Astrocyte (in vitro differentiated cells and primary cell): ENCODE results near the gene CSMD2. TPM values are rescaled to one million over a fixed set of nuclear protein-coding genes. Genes with fewer than 3 reads are reported as not detected.

Source experiments
- DNase-seq: peaks from one replicate; pipeline ENCODE4 v3.0.0-alpha.2; 2010; ENCODE audit warnings: low read depth
- FAIRE-seq: peaks from 2 replicates; lab custom pipeline; 2011; peaks lifted over from hg19 to GRCh38; lab: Jason Lieb, UNC
- H2AFZ ChIP-seq: 2 replicates; pipeline ENCODE4 v1.6.0; 2012; ENCODE audit warnings: low read depth, low read length, inconsistent platforms
- H3K27ac ChIP-seq: 2 replicates; pipeline ENCODE4 v1.5.1; 2011; ENCODE audit warnings: low read depth, low read length, inconsistent platforms
- H3K27me3 ChIP-seq: 2 replicates; pipeline ENCODE4 v1.6.0; 2011; ENCODE audit warnings: low read length, inconsistent platforms; ENCODE audit not compliant: insufficient read depth
- H3K36me3 ChIP-seq: 2 replicates; pipeline ENCODE4 v1.5.1; 2011; ENCODE audit warnings: low read length, inconsistent platforms; ENCODE audit not compliant: insufficient read depth
- H3K4me1 ChIP-seq: 2 replicates; pipeline ENCODE4 v1.5.1; 2011; ENCODE audit warnings: low read length, inconsistent platforms; ENCODE audit not compliant: insufficient read depth
- H3K4me2 ChIP-seq: 2 replicates; pipeline ENCODE4 v1.6.0; 2012; ENCODE audit warnings: low read length, inconsistent platforms
- H3K4me3 ChIP-seq: 2 replicates; pipeline ENCODE4 v1.5.1; 2011; ENCODE audit warnings: low read depth, mild to moderate bottlenecking, low read length, inconsistent platforms; ENCODE audit not compliant: insufficient read depth
- H3K79me2 ChIP-seq: 2 replicates; pipeline ENCODE4 v1.6.0; 2012; ENCODE audit warnings: mild to moderate bottlenecking, low read length, inconsistent platforms; ENCODE audit not compliant: insufficient read depth
- H3K9ac ChIP-seq: 2 replicates; pipeline ENCODE4 v1.6.0; 2012; ENCODE audit warnings: mild to moderate bottlenecking, low read length, inconsistent platforms
- H3K9me3 ChIP-seq: 2 replicates; pipeline ENCODE4 v1.5.1; 2012; ENCODE audit warnings: low read depth, mild to moderate bottlenecking, low read length, inconsistent platforms; ENCODE audit not compliant: insufficient read depth
- H4K20me1 ChIP-seq: 2 replicates; pipeline ENCODE4 v1.6.0; 2012; ENCODE audit warnings: low read length, inconsistent platforms; ENCODE audit not compliant: insufficient read depth
- H3K27ac Mint-ChIP-seq: one replicate; pipeline ENCODE4 v1.8.0; 2021; ENCODE audit warnings: mild to moderate bottlenecking, mixed read lengths; ENCODE audit not compliant: unreplicated experiment
- H3K27me3 Mint-ChIP-seq: one replicate; pipeline ENCODE4 v1.8.0; 2021; ENCODE audit warnings: low read depth, mixed read lengths; ENCODE audit not compliant: unreplicated experiment
- H3K36me3 Mint-ChIP-seq: one replicate; pipeline ENCODE4 v1.8.0; 2021; ENCODE audit warnings: low read depth, mixed read lengths; ENCODE audit not compliant: unreplicated experiment
- H3K4me1 Mint-ChIP-seq: one replicate; pipeline ENCODE4 v1.8.0; 2021; ENCODE audit warnings: low read depth, mixed read lengths; ENCODE audit not compliant: unreplicated experiment
- H3K4me3 Mint-ChIP-seq: one replicate; pipeline ENCODE4 v1.8.0; 2021; ENCODE audit warnings: mild to moderate bottlenecking, moderate library complexity, mixed read lengths; ENCODE audit not compliant: unreplicated experiment
- H3K9me3 Mint-ChIP-seq: one replicate; pipeline ENCODE4 v1.8.0; 2021; ENCODE audit warnings: mild to moderate bottlenecking, mixed read lengths; ENCODE audit not compliant: unreplicated experiment
- CTCF ChIP-seq: IDR thresholded peaks from 2 replicates; pipeline ENCODE4 v1.5.1; 2011; ENCODE audit warnings: low read depth, mild to moderate bottlenecking, inconsistent platforms, low read length, moderate library complexity; ENCODE audit not compliant: insufficient read depth
- EZH2 ChIP-seq: IDR thresholded peaks from 2 replicates; pipeline ENCODE4 v1.6.1; 2012; ENCODE audit warnings: mild to moderate bottlenecking, low read length, inconsistent platforms; ENCODE audit not compliant: insufficient read depth
- total RNA-seq: library from RNA; stranded (reverse); gene quantifications from 2 replicates; pipeline ENCODE4 v1.2.1, GENCODE V29; 2021

CSMD2 gene
- total RNA-seq, 1 donor from 2014 or later, result 11.1 TPM

GRCh38 chr1:34144766-34145165 lies 20.3 kb downstream of the CSMD2 start:
- no peak for DNase-seq
- Histone ChIP-seq H3K36me3 (no peaks in the 10 kb centered on the region), H3K9me3 (no peaks in the 10 kb centered on the region), H3K79me2 (peaks cover 10% of the 10 kb centered on the region), H3K4me1 (no peaks in the 10 kb centered on the region), H3K9ac (no peak overlapping the region), H3K4me3 (no peak overlapping the region), H4K20me1 (peaks cover 82% of the 10 kb centered on the region), H3K27ac (no peak overlapping the region), H3K27me3 (no peaks in the 10 kb centered on the region), H3K4me2 (no peak overlapping the region), H2AFZ (no peak overlapping the region)
- H3K9me3 Mint-ChIP-seq, result peaks cover 3% of the 10 kb centered on the region
- FAIRE-seq, result no peak
- no peaks in the 10 kb centered on the region for H3K4me1 Mint-ChIP-seq
- peaks cover 13% of the 10 kb centered on the region for H3K36me3 Mint-ChIP-seq
- no peak overlapping the region for H3K4me3 Mint-ChIP-seq
- H3K27me3 Mint-ChIP-seq, result peaks cover 2% of the 10 kb centered on the region
- TF ChIP-seq EZH2 (no peak), CTCF (no peak)
- H3K27ac Mint-ChIP-seq, result no peak overlapping the region

- peaks cover 3% of the 10 kb centered on the region for H3K9me3 Mint-ChIP-seq
- FAIRE-seq, result no peak
- H3K4me1 ChIP-seq, result no peaks in the 10 kb centered on the region
- H3K9me3 ChIP-seq, result no peaks in the 10 kb centered on the region
- H2AFZ ChIP-seq, result no peak overlapping the region
- H3K27ac Mint-ChIP-seq, result no peak overlapping the region
- no peak overlapping the region for H3K4me2 ChIP-seq
- H3K9ac ChIP-seq, result no peak overlapping the region
- no peak for DNase-seq
- H3K79me2 ChIP-seq, result peaks cover 10% of the 10 kb centered on the region
- no peaks in the 10 kb centered on the region for H3K4me1 Mint-ChIP-seq
- H3K36me3 Mint-ChIP-seq, result peaks cover 13% of the 10 kb centered on the region
- no peak for TF ChIP-seq CTCF
- no peak for TF ChIP-seq EZH2
- H3K27ac ChIP-seq, result no peak overlapping the region
- H3K4me3 Mint-ChIP-seq, result no peak overlapping the region
- H3K27me3 Mint-ChIP-seq, result peaks cover 2% of the 10 kb centered on the region
- H3K27me3 ChIP-seq, result no peaks in the 10 kb centered on the region
- no peaks in the 10 kb centered on the region for H3K36me3 ChIP-seq
- H4K20me1 ChIP-seq, result peaks cover 80% of the 10 kb centered on the region
- no peak overlapping the region for H3K4me3 ChIP-seq
These were observed 21.1 kb downstream of the CSMD2 start for GRCh38 chr1:34143975-34144374.

GRCh38 chr1:34140011-34140676 lies 24.9 kb downstream of the CSMD2 start:
- H3K27me3 Mint-ChIP-seq, result peaks cover 2% of the 10 kb centered on the region
- TF ChIP-seq EZH2 (no peak), CTCF (no peak)
- no peak overlapping the region for H3K27ac ChIP-seq
- FAIRE-seq (no peak), DNase-seq (no peak)
- no peak overlapping the region for H3K9ac ChIP-seq
- no peak overlapping the region for H3K27ac Mint-ChIP-seq
- no peaks in the 10 kb centered on the region for H3K4me1 ChIP-seq
- H3K9me3 Mint-ChIP-seq, result peaks cover 3% of the 10 kb centered on the region
- peaks cover 63% of the 10 kb centered on the region for H4K20me1 ChIP-seq
- H3K4me3 ChIP-seq, result no peak overlapping the region
- peaks cover 9% of the 10 kb centered on the region for H3K36me3 Mint-ChIP-seq
- no peak overlapping the region for H3K4me3 Mint-ChIP-seq
- H2AFZ ChIP-seq, result no peak overlapping the region
- H3K79me2 ChIP-seq, result peaks cover 20% of the 10 kb centered on the region
- no peaks in the 10 kb centered on the region for H3K4me1 Mint-ChIP-seq
- no peaks in the 10 kb centered on the region for H3K27me3 ChIP-seq
- H3K36me3 ChIP-seq, result no peaks in the 10 kb centered on the region
- H3K4me2 ChIP-seq, result no peak overlapping the region
- H3K9me3 ChIP-seq, result no peaks in the 10 kb centered on the region
